GM12801 (cell line): Measurements from ENCODE around the gene EPHA5.

Experiments
- TF ChIP-seq, protein P1 (sequence below): IDR thresholded peaks from one replicate; pipeline ENCODE4 v1.5.1; 2011; ENCODE audit warnings: control low read depth; ENCODE audit not compliant: insufficient read length; ENCODE audit errors: extremely low read depth

EPHA5 gene

GRCh38 chr4:65623506-65623905 lies 46.8 kb downstream of the EPHA5 start:
- TF ChIP-seq, protein P1, sequence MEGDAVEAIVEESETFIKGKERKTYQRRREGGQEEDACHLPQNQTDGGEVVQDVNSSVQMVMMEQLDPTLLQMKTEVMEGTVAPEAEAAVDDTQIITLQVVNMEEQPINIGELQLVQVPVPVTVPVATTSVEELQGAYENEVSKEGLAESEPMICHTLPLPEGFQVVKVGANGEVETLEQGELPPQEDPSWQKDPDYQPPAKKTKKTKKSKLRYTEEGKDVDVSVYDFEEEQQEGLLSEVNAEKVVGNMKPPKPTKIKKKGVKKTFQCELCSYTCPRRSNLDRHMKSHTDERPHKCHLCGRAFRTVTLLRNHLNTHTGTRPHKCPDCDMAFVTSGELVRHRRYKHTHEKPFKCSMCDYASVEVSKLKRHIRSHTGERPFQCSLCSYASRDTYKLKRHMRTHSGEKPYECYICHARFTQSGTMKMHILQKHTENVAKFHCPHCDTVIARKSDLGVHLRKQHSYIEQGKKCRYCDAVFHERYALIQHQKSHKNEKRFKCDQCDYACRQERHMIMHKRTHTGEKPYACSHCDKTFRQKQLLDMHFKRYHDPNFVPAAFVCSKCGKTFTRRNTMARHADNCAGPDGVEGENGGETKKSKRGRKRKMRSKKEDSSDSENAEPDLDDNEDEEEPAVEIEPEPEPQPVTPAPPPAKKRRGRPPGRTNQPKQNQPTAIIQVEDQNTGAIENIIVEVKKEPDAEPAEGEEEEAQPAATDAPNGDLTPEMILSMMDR: no peak

DNA sequence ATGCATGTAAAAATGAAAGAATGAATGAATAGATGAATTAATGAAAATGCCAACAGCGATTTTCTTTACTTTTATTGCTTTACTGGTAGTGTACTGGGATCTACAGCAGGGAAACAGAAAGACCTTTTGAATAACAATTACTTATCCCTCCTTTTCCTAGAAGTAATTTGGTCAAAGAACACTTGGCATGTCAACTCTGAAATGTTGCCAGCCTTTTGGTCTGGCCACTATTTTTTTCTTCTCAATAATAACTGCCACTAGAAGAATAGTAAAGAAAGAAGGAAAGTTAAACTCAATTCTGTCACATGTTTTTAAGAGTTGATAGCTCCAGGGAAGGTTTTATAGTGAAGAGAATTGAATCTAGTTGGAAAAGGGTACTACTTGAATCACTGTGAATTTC lies 52.9 kb downstream of the EPHA5 start:
- TF ChIP-seq, protein P1: no peak

GRCh38 chr4:65604515-65604914 lies 65.8 kb downstream of the EPHA5 start:
- TF ChIP-seq, protein P1: no peak

- TF ChIP-seq, protein P1: no peak
Observed at GRCh38 chr4:65600656-65601055, 69.6 kb downstream of the EPHA5 start.

DNA sequence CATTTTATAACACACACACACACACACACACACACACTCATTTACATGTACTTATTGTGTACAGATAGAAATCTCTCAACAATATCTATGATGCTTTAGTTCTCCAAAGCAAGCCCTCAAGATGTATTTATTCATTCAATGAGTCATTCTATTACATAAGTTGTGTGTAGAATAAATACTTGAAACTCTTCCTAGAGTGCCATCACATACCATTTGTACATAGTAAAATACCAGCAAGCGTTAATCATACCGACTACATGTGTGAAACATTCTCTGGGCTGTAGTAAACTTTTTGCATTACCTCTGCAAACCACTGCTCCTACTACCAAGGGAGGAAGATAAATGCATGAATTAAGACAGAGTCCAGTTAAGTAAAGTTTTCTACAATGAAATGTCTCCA lies 70.9 kb downstream of the EPHA5 start:
- TF ChIP-seq, protein P1: no peak

GRCh38 chr4:65597697-65598096 lies 72.6 kb downstream of the EPHA5 start:
- TF ChIP-seq, protein P1: no peak

- TF ChIP-seq, protein P1: no peak
Observed at GRCh38 chr4:65592089-65592488, 78.2 kb downstream of the EPHA5 start.

GRCh38 chr4:65589921-65590320 lies 80.4 kb downstream of the EPHA5 start:
- TF ChIP-seq, protein P1: no peak
